NCI-H510A treated with DMSO at 0.1 percent for 48 hours (cell line): Measurements from ENCODE around the gene ARMC6.

Experiments used
- DNase-seq: peaks from one replicate; lab custom pipeline; 2025; lab: John Stamatoyannopoulos, UW

The ARMC6 gene

GRCh38 chr19:19107654-19108053 lies 74.3 kb downstream of the ARMC6 start:
- DNase-seq: no peak
